ENCODE results near the gene TMEM273.

Gene TMEM273, protein sequence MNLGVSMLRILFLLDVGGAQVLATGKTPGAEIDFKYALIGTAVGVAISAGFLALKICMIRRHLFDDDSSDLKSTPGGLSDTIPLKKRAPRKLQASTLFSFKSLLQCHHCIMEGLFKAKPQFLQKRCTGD

DNA sequence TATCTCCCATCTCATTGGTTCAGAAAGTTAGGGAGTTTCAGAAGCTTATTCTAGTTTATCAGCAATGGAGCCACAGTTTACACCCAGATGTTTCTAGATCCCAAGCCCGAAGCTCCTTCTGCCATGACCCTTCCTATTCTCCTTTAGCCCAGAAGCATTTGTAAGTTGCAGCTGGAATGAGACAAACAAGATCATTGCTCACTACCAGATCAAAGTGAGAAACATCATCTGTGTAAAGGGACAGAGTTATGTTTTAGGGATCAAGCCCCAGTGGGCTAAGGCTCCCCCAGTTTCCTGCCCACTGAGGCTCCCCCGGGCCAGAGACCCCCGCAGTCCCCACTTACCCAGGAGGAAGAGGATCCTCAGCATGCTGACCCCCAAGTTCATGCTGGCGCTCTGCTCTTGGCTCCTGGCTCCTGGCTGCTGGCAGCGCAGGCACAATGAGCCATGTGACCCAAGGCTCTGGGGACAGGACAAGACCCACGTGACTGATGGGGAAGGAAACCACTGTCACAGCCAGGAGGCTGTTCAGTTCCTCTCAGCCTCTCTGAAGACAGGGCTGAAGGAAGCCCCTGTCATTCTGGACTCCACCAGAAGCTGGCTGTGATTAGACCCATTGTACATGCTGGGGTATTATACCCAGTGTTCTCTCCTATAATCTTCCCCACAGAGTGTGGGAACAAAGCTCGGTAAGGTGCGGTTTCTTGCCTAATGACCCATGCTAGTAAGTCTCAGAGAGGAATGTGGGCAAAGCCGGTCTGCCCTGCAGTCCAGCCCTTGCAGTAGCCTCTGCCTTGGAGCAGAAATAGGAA, at the start of gene TMEM273:
Gene TMEM273, minus strand, starts transcription at position 442 of the 812 bp plus-strand sequence. Its CDS starts 55 bp downstream, at position 387.
- DNase-seq, result no peak

DNA sequence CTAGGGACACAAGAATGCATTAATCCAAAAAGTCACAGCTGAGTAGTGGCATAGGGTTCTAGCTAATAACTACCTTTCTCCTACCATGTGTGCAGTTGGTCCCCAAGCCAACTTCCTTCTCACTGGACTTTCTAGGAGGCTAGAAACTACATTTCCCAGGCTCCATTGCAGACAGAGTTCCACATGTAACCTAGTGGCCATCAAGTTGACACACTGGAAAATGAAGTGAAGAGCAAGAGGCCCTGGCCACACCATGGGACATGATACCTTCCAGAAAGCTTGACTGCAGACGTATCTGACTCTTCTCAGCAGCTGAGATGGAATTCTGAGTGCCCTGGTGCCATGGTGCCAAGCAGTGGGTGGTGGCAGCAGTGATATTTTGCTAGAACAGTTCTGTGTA, 49.8 kb upstream of the TMEM273 start:
- no peak for DNase-seq

DNA sequence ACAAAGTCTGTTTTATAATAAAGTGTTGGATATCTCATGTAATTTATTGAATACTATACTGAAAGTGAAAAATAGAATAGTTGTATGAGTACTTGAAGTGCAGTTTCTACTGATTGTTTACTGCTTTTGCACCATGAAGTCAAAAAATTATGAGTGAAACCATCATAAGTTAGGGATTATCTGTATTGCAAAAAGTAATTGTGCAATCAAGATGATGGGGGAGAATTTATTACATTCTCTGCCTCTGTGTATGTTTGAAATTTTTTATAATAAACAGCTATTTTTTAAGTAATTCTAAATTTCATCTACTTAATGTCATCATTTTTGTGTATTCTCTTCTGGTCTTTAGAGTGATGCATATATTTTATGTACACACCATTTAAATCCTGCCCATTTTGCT, 47.2 kb upstream of the TMEM273 start:
- DNase-seq, result no peak

DNA sequence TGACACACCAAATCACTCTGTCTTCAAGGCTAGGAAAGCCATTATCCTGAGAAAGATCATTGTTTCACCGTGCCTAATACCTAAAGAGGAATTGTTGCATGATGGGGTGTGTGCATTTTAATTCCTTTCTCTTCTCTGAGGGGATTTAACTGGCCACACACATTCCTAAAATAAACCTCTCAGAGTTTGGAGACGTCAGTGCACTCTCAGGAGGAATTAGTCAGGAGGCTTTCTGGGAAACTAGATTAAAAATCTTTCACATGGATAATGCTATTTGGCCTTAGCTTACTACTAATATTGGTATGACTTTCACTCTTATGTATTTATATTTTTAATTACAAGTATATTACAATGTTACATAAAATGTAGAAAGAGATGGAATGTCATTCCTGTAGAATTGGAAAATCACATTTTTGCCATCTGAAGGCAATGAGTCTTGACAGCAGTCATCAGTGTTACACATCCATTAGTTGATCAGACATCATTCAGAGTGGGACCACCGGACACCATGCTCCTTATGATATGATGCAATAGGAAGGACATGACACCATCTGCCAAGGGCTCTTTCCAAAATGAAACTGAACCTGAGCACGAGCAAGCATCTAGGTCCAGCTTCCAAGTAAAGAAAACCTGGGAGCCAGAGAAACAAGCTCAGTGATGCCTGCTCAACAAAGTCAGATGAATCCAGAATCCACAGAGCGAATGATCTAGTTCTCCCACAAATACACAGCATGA, 43.1 kb upstream of the TMEM273 start:
- DNase-seq, result no peak

DNA sequence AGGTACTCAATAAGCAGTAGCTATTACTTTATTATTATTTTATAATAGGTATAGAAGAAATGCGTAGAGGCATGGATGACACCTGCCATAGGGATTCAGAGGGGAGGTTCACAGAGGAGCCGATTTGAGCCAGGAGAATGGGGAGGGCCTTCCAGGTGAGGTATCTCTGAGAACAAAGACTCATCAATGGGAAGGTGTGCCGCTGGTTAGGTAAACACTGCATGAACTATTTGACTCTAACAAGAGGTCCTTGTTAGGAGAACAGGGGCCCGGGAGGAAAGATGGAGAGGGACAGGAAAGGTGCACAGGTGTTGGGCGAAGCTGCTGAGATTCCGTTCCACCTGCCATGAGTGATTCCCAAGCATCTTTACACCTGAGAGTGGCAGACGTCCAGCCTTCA, 41.8 kb upstream of the TMEM273 start:
- no peak for DNase-seq

DNA sequence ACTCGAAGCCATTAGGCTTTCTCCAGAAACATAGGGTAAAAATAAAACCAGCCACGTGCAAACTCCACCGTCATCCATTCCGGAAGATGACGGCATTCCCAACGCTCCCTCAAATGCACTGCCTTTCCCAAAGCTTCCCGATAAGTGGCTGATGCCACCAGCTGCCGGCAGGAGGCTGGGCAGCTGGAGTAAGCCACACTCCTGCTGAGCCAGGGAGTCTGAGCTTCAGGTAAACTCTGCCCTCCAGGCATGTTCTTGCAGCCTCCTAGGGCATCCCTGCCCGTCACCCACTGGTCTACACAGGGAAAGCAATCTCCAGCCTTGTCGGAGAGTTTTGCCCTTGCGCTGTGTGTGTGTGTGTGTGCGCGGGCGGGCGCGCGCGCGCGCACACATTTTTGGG, 40.5 kb upstream of the TMEM273 start:
- no peak for DNase-seq

DNA sequence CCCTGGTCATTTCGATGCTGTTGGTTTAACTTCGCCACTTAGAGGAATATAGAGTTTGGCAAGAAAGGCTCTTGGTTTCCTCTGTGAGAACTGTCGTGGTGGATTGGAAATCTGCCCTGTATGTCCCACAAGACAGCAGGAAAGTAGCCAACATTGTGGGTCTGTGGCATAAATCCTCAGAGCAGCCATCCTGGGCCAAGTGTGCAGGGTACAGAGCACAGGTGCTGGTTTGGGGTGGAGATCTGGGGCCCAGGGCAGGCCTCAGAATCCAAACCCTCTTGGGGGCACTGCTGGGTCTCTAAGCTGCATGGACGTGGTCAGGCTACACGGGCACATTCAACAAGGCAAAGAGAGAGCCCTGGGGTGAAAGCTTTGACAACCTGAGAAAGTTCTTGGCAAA, 39.2 kb upstream of the TMEM273 start:
- DNase-seq, result no peak

DNA sequence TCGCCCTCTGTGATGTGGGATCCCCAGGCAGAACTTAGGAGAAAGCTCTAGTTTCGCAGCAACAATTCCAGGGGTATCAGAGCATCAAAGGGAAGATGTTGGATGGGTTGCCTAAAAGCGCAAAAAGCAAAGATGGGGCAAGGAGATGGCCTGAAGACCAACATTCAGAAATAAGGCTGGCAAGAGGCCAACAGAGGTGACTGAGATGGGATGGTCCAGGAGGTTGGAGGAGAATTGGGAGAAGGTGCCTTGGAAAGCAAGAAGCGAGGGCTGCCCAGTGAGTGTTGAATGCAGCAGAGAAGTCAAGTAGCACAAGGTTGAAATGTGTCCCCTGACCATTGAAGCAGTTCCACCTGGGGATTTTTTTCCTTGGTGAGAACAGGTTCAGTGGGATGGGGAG, 38.4 kb upstream of the TMEM273 start:
- DNase-seq, result no peak

DNA sequence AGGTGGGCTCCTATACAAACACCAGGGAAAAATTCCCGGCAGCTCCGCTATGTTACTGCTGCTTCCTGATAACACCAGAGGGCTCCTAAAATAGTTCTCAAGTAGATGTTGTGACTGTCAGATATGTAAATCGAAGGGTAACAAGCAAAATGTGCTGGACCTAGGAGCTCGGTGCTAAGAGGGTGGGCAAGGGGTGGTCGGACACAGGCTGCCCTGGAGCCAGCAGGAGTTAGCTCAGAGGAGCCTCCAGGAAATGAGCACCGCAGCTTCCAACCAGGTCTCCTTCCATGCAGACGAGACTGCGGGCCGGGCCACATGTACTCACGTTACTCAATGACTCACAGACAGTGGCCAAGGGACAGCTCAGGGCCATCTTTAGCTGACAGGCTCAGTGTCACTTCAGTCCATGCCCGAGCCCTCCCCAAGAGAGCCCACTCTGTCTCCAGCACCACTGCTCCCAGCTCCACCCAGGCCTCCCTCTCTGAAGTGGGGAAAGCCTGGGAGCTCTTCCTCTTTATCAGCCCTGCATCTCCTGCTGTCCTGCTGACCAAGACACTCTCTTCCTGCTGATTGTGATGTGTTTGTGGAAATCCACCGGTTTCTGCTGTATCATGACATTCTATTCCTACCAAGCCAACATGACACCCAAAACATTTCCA, 37.2 kb upstream of the TMEM273 start:
- DNase-seq, result no peak

DNA sequence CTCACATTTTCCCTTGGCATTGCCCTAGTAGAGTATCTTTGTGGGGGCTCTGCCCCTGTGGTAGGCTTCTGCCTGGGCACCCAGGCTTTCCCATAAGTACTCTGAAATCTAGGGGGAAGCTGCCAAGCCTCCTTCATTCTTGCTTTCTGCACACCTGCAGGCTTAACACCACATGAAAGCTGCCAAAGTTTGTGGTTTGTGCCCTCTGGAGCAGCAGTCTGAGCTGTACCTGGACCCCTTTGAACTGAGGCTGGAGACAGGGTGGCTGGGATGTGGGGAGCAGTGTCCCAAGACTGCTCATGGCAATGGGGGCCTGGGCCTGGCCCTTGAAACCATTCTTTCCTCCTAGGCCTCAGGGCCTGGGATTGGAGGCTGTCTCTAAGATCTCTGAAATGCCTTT, 35.0 kb upstream of the TMEM273 start:
- DNase-seq, result no peak

DNA sequence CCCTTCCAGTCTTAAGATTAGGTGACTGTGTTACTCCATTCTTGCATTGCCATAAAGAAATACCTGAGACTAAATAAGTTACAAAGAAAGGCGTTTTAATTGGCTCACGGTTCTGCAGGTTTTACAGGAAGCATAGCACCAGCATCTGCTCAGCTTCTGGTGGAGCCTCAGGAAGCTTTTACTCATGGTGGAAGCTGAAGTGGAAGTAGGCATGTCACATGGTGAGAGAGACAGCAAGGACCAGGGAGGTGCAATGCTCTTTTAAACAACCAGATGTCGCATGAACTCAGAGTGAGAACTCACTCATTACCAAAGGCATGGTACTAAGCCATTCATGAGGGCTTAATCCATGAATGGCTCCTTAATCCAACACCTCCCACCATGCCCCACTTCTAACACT, 34.0 kb upstream of the TMEM273 start:
- DNase-seq, result no peak

DNA sequence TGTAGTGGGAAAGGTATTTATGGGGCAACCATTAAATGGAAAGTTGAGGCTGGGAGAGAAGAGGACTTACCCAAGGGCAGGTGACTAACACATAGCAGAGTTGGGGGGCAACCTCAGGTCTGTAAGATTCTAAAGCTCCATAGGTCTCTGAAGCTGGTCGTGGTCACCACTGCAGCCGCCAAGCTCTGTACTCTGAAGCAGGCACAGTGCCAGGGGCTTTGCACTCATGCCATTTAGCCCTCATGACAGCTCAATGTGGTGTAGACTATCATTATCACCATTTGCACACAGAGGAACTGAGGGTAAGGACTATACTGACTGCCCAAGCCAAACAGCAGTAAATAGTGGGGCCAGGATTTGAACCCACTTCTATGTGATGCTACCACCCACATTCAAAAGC, 32.5 kb upstream of the TMEM273 start:
- no peak for DNase-seq

DNA sequence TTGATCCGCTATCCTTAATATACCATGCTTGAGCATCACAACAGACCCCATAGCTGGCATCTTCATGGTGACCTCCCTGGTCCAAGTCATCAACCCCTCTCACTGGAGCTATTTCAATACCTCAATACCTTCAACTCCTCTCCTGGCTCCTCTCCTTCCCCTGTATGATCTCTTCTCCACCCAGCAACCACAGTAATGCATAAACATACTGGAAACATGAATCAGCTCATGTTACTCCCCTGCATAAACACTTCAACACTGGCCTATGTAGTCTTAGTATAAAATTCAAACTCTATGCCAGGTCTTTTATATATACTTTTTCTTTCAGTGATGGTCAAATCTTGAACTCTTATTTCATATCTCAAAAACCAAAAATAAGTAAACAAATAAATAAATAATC, 31.8 kb upstream of the TMEM273 start:
- no peak for DNase-seq

DNA sequence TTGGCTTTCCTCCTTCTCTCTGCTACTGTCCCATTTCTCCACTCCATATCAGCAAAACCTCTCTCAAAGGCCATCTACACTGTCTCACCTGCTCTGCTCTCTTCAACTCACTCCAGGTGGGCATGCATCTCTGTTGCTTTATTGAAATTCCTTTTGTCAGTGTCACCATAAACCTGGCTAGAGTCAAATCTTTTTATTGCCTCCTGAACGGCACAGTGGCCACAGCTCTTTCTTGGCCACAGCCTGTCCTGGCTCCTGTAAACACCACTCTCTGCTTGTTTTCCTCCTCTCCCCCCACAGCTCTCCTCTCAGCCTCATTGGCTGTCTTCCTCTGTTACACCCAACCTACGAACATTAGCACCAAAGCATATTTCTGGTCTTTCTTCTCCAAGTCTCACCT, 31.1 kb upstream of the TMEM273 start:
- no peak for DNase-seq

DNA sequence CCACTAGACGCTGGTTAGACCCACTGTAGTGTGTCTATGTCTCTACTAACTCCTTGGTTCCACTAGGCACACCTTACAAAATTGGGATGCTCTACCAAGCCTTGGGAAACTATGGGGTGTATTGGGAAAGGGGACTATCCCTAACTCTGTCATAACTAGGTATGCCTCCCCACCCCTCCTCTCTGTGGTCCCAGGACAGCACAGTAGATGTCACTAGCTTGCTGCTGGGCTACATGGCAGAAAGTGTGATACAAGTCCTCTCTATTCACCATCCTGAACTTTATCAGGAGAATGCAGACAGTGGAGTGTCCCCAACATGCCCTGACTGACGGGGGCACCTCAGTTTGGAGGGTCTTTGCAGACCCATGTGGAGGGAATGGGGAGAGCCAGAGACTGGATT, 30.3 kb upstream of the TMEM273 start:
- DNase-seq, result no peak

DNA sequence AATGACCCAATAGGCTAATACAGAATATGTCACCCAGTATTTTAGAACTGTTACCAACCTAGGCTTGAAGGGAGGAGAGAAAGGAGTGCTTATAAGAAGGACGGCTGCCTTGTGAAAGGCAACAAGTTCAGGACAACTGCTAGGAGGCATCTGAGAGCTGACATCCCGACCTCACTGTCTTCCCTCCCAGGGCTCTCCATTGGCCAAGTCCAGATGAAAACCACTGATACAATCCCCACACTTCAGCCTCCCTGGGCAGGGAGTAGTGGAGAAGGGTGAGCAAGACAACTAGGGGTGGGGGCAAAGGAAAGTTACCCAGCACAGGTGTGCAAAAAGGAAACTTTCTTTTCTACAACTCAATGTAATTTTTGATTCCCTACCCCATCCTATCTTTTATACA, 29.5 kb upstream of the TMEM273 start:
- DNase-seq, result no peak

DNA sequence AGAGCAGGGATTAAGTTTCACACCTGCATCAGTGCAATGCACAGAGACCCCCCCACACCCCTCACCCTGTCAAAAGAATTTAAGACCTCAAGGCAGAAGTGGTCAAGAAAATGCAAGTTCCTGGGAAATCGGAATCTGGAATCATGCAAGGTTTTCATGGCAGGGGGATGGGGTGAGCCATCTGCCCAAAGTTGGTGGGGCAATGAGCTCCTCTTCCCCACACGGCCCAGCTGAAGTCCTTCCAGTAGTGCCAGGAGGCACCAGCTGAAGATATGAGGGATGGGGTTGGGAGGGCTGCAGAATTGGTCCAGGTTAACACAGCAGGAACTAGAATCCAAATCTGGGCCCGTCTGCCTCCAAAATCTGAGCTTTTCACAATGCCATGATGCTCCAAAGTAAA, 25.0 kb upstream of the TMEM273 start:
- no peak for DNase-seq

DNA sequence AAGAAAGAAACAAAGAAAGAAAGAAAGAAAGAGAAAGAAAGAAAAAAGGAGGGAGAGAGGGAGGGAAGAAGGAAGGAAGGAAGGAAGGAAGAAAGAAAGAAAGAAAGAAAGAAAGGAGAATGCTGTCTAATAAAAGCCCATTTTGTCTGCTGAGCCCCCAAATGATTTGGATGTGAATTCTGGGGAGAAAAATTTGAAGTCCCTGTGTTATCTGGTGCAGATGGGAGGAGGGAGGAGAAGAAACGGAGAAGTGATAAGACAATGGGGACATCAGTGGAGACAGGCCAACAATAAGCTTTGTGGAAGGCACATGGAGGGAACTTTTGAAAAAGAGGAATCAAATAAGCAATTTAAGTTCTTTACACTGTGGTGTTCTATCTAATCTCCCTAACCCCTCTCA, 24.6 kb upstream of the TMEM273 start:
- no peak for DNase-seq

DNA sequence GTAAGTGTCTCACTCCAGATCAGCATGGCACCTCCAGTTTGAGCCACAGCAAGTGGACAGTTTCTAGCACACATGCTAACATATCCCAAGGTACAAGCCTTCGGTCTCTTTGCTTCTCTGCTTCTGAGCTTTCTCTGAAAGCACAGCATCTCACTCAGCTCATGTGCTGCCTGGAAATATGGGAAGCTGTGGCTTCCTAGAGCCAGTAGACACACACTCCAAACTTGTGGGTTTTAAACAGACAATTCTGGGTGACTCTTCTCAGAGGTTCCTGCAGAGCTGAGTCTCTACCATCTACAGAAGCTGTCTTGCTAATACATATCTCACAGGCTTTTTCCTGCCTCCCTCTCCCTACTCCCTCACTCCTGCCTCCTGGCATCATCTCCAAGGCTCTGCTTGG, 23.9 kb upstream of the TMEM273 start:
- DNase-seq, result no peak

DNA sequence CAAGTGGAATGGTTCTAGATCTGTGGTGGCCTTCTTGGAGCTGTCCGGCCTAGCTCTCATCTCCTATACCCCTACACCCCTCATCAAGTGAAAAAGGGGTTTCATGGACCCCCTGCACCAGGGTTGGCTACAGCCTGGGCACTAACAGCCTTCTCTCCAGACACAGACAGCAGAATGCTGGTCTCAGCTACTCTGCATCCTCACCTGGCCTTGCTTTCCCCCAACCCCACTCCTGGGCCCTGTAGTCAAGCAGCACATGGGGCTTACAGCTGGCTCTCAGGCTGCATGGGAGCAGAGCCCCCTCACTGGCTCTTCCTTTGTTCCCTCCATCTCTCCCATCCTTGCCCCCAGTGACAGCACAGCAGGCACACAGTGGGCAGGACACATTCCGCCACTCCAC, 20.8 kb upstream of the TMEM273 start:
- DNase-seq, result no peak

DNA sequence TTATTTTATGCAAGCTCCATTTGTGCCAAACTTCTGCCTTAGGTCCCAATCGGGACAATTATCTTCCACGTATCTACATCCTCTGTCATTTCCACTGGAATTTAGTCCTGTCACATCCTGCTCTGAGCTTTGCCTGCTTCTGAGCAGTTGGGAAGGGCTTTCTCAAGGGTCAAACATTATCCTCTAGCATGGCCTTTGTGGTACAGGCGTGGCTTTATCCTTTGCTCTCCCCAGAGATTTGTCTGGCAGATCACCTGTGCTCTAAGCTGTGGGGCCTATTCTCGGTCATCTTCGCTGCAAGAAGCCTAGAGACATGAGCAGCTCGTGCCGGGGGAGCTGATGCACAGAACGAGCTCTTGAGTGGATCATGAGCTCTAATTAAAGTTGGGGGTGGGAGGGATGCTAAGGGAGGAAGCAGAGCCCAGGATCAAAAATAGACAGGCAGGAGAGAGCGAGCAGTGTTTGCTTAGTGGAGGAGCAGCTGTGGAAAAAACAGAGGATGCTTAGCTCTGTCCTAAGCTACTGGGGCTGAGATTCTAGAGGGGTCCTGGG, 19.8 kb upstream of the TMEM273 start:
- no peak for DNase-seq

DNA sequence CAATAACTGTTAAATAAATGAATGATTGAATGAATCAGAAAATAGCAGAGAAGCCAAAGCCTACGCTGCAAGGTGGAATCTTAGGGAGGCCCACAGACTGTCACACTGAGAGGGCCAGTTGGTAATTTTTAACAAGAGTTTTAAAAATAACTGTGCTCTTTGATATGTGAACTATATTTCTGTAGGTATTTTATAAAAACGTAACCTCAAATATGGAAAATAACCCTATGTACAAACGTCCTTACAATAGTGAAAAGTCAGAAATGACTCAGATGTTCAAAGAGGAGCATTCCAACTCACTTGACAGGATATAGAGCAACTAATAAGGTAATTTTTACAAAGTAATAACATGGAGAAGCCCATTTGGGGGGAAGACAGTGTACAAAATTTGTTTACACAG, 18.9 kb upstream of the TMEM273 start:
- no peak for DNase-seq

DNA sequence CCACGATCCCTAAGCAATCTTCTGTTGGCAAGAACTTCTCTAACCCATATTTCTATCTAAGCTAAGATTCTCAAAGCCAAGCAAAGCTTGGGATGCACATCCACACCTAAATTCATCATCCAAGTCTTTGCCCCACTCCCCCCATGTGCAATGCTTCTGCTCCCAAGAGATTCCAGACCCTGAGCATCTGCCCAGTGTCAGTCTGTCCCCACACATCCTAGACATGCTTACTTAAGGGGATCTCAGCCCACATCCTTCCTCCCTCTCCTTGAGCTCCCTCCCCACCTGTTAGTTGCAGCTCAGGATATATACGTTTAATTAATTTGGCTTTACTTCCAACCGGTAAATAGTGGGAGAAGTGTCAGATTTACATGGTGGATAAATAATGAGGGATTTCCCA, 17.0 kb upstream of the TMEM273 start:
- no peak for DNase-seq

DNA sequence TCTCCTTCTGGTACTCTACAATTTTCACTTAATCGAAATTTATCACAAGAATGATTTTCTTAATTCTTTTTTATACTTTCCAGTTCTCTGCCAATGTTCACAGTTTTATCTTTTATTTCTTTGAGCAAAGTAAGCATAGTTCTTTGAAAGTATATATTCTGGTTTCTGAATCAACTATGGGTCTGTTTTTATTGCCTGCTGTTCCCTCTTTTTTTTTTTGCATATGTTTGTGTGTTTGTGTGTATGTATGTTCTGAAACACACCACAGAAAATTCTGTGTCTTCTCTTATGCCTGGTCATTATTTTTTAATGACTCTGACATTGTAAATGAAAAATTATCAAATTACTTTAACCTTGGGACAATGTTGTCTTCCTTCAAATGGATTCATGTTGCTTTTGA, 15.9 kb upstream of the TMEM273 start:
- no peak for DNase-seq

Measured in NCI-H446 treated with DMSO at 0.1 percent for 48 hours (cell line).